ENCODE results near the gene VPS13D. TPM values are rescaled to one million over a fixed set of nuclear protein-coding genes. Genes with fewer than 3 reads are reported as not detected.
A peak's percentile ranks its signal among the peaks of the same experiment; 100 is the strongest.

The VPS13D gene
- total RNA-seq, 4 donors from 2014 or later = 33.2 to 115 (median 56.5) TPM

DNA sequence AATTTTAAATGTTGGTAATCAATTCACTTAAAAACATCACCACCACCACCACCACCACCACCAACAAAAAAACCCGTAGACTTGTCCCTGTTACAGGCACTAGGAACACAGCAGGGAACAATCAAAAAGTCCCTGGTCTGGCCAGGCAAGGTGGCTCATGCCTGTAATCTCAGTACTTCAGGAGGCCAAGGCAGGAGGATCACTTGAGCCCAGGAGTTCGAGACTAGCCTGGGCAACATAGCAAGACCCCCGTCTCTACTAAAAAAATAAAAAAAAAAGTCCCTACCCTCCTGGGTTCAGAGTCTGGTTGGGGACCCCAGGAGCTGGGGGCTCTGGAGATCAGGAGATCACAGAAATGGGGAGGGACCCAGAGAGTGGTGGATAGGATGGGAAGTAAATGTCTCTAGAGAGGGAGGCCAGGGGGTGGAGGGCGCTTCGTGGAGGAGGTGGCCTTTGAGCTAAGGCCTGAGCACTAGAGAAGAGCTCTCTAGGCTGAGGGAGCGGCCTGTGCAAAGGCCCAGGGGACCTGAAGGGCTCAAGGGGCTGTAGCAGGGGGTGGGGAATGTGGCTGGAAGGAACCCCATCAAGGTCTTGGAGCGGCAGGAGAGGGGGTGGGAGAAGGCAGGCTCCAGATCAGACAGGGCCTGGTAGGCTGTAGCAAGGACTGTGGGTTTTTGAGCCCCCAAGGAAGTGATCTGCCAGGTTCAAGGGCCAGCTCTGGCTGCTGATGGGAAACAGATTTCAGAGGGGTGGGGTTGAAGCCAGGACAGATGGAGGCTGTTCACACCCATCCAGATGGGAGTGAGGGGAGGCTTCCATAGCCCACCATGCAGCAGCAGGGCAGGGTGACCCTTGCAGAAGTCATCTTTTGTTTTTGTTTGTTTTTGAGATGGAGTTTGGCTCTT lies 24.8 kb upstream of the VPS13D start:
- no peaks in the 10 kb centered on the region for H3K4me1 ChIP-seq
- TF ChIP-seq, protein P1, sequence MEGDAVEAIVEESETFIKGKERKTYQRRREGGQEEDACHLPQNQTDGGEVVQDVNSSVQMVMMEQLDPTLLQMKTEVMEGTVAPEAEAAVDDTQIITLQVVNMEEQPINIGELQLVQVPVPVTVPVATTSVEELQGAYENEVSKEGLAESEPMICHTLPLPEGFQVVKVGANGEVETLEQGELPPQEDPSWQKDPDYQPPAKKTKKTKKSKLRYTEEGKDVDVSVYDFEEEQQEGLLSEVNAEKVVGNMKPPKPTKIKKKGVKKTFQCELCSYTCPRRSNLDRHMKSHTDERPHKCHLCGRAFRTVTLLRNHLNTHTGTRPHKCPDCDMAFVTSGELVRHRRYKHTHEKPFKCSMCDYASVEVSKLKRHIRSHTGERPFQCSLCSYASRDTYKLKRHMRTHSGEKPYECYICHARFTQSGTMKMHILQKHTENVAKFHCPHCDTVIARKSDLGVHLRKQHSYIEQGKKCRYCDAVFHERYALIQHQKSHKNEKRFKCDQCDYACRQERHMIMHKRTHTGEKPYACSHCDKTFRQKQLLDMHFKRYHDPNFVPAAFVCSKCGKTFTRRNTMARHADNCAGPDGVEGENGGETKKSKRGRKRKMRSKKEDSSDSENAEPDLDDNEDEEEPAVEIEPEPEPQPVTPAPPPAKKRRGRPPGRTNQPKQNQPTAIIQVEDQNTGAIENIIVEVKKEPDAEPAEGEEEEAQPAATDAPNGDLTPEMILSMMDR (IDR thresholded peaks at IDR 0.05) = no peak
- no peak for TF ChIP-seq POLR2A (IDR thresholded peaks at IDR 0.05)
- H3K36me3 ChIP-seq = no peaks in the 10 kb centered on the region
- intact Hi-C loops (cut with DNase I; ENCODE audit: low total_unique reads) = no loop called here
- H3K27me3 ChIP-seq = no peaks in the 10 kb centered on the region
- peak overlapping the region in 1 of 2 donors; percentile 33 for H3K27ac ChIP-seq
- no peak overlapping the region for H3K4me3 ChIP-seq
- DNase-seq = no peak
- no peaks in the 10 kb centered on the region for H3K9me3 ChIP-seq

GRCh38 chr1:12206238-12206637 lies 23.6 kb upstream of the VPS13D start:
- no peak for DNase-seq
- no peaks in the 10 kb centered on the region for H3K27me3 ChIP-seq
- H3K27ac ChIP-seq = no peak overlapping the region
- H3K9me3 ChIP-seq = no peaks in the 10 kb centered on the region
- no peak for TF ChIP-seq POLR2A (IDR thresholded peaks at IDR 0.05)
- TF ChIP-seq, protein P1 (IDR thresholded peaks at IDR 0.05) = no peak
- no peaks in the 10 kb centered on the region for H3K4me1 ChIP-seq
- intact Hi-C loops (cut with DNase I; ENCODE audit: low total_unique reads) = no loop called here
- H3K4me3 ChIP-seq = no peak overlapping the region
- no peaks in the 10 kb centered on the region for H3K36me3 ChIP-seq

DNA sequence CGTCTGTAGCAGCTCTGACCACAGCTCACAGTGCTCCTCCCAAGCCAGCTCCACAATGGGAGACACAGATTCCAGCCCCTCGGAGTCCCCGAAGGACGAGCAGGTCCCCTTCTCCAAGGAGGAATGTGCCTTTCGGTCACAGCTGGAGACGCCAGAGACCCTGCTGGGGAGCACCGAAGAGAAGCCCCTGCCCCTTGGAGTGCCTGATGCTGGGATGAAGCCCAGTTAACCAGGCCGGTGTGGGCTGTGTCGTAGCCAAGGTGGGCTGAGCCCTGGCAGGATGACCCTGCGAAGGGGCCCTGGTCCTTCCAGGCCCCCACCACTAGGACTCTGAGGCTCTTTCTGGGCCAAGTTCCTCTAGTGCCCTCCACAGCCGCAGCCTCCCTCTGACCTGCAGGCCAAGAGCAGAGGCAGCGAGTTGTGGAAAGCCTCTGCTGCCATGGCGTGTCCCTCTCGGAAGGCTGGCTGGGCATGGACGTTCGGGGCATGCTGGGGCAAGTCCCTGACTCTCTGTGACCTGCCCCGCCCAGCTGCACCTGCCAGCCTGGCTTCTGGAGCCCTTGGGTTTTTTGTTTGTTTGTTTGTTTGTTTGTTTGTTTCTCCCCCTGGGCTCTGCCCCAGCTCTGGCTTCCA lies 22.9 kb upstream of the VPS13D start:
- Histone ChIP-seq H3K9me3 (no peaks in the 10 kb centered on the region), H3K27ac (no peak overlapping the region), H3K4me1 (no peaks in the 10 kb centered on the region), H3K36me3 (no peaks in the 10 kb centered on the region), H3K4me3 (no peak overlapping the region), H3K27me3 (no peaks in the 10 kb centered on the region)
- DNase-seq = no peak
- intact Hi-C loops (cut with DNase I; ENCODE audit: low total_unique reads) = no loop called here
- TF ChIP-seq POLR2A (IDR thresholded peaks at IDR 0.05) = no peak
- TF ChIP-seq, protein P1 (IDR thresholded peaks at IDR 0.05) = no peak

GRCh38 chr1:12208271-12208670 lies 21.6 kb upstream of the VPS13D start:
- no peaks in the 10 kb centered on the region for H3K4me1 ChIP-seq
- no peaks in the 10 kb centered on the region for H3K9me3 ChIP-seq
- H3K27me3 ChIP-seq = no peaks in the 10 kb centered on the region
- H3K36me3 ChIP-seq = no peaks in the 10 kb centered on the region
- no peak overlapping the region for H3K27ac ChIP-seq
- intact Hi-C loops (cut with DNase I; ENCODE audit: low total_unique reads) = loop anchor here (2.0 kb wide), 1 partner anchor 83 kb away; no protein-coding TSS in a partner anchor
- TF ChIP-seq, protein P1 (IDR thresholded peaks at IDR 0.05) = no peak
- no peak for TF ChIP-seq POLR2A (IDR thresholded peaks at IDR 0.05)
- no peak for DNase-seq
- no peak overlapping the region for H3K4me3 ChIP-seq

Measured in uterus (tissue), 4 donors.